GM19452 (cell line): Measurements from ENCODE around the gene PHF19.

Experiments
- ATAC-seq: cut with Tn5 transposase; IDR thresholded peaks from one replicate; pipeline ENCODE4 v1.9.1; 2021; ENCODE audit not compliant: unreplicated experiment

PHF19 gene

DNA sequence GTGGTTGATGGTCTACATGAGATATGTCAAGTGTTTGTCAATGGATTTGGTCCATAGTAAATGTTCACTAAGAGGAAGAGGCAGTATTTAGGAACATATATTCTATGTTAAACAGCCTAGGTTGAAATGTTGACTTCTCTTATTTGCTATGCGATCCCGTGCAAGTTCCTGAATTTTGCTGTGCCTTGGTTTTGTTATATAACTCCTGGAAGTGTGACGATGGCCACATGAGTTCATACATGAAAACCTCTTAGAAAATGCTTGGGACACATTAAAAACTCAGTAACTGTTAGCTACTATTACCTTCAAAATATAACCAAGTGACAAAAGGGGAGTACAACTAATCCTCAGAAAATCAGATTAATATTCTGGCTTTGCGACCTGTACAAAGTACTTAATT, 61.9 kb downstream of the PHF19 start:
- ATAC-seq = no peak

GRCh38 chr9:120808931-120809330, 68.1 kb downstream of the PHF19 start:
- no peak for ATAC-seq

DNA sequence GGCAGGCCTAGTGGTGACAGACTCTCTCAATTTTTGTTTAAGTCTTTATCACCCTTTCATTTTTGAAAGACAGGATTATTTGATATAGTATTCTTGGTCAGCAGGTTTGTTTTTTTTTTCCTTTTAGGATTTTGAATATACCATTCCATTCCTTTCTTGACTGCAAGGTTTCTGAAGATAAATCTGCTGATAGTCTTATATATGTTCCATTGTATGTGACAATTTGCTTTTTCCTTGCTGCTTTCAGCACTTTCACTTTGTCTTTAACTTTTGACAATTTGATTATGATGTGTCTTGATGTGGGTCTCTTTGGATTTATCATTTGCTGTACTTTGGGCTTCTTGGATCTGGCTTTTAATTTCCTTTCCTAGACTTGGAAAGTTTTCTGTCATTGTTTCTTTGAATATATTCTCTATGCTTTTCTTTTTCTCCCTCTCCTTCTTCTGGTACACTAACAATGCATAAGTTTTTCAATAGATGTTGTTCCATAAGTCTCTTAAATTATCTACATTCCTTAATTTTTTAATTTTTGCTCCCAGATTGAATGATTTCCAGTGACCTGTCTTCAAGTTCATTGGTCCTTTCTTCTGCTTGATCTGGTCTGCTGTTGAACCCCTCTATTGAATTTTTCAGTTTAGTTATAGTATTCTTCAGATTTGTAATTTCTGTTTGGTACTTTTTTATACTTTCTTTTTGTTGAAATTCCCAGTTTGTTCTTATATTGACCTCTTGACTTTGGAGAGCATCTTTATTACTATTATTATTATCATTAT, 69.2 kb downstream of the PHF19 start:
- ATAC-seq = no peak
